MCF 10A (cell line): ENCODE measurements around the gene ERGIC3. TPM values are rescaled to one million over a fixed set of nuclear protein-coding genes. Genes with fewer than 3 reads are reported as not detected.

Experiments
- BruUV-seq: library from RNA; stranded (reverse); fragments of 400-500 nt; replicated peaks from 2 replicates; lab custom pipeline; 2021; lab: Mats Ljungman, UMichigan
- CTCF ChIA-PET: fragments of 300-600 bp; sonication (Branson Sonifier 250); formaldehyde crosslinking; extraction: SDS; loops from one replicate; lab custom pipeline; 2021; ENCODE audit warnings: antibody characterized with exemption, inconsistent platforms; lab: Yijun Ruan, JAX
- POLR2A ChIA-PET: fragments of 300-600, 350-650 bp; sonication (Branson Sonifier 250); formaldehyde crosslinking; extraction: SDS; loops from one replicate; lab custom pipeline; 2020; ENCODE audit warnings: antibody characterized with exemption, inconsistent platforms; lab: Yijun Ruan, JAX
- DNase-seq: peaks from one replicate; pipeline ENCODE4 v3.0.0-alpha.2; 2018; ENCODE audit not compliant: unreplicated experiment
- H3K27ac Mint-ChIP-seq: one replicate; pipeline ENCODE4 v1.8.0; 2022; ENCODE audit warnings: mild to moderate bottlenecking, low read depth, mixed read lengths; ENCODE audit not compliant: unreplicated experiment
- H3K27me3 Mint-ChIP-seq: one replicate; pipeline ENCODE4 v1.8.0; 2022; ENCODE audit warnings: mixed read lengths; ENCODE audit not compliant: insufficient read depth, unreplicated experiment
- H3K36me3 Mint-ChIP-seq: one replicate; pipeline ENCODE4 v1.8.0; 2022; ENCODE audit warnings: mild to moderate bottlenecking, moderate library complexity, mixed read lengths; ENCODE audit not compliant: insufficient read depth, unreplicated experiment
- H3K4me1 Mint-ChIP-seq: one replicate; pipeline ENCODE4 v1.8.0; 2022; ENCODE audit warnings: mixed read lengths; ENCODE audit not compliant: insufficient read depth, unreplicated experiment
- H3K4me3 Mint-ChIP-seq: one replicate; pipeline ENCODE4 v1.8.0; 2022; ENCODE audit warnings: mild to moderate bottlenecking, moderate library complexity, mixed read lengths; ENCODE audit not compliant: unreplicated experiment
- H3K9me3 Mint-ChIP-seq: one replicate; pipeline ENCODE4 v1.8.0; 2022; ENCODE audit warnings: mixed read lengths; ENCODE audit not compliant: unreplicated experiment
- intact Hi-C: fragments of 100-400 bp; cut with micrococcal nuclease; formaldehyde crosslinking; loops from 2 replicates; pipeline ENCODE4 v1.14.1; 2022
- total RNA-seq: library from RNA; stranded (reverse); gene quantifications from 2 replicates; pipeline ENCODE4 v1.2.3, GENCODE V29; 2022
- TF ChIP-seq, protein P1 (sequence below): fragments of 200-600 bp; IDR thresholded peaks from one replicate; pipeline ENCODE4 v1.8.0; 2022; ENCODE audit warnings: antibody characterized with exemption, mild to moderate bottlenecking; ENCODE audit not compliant: unreplicated experiment

Gene ERGIC3
- total RNA-seq, 1 experiment from 2014 or later, result 222 TPM

DNA sequence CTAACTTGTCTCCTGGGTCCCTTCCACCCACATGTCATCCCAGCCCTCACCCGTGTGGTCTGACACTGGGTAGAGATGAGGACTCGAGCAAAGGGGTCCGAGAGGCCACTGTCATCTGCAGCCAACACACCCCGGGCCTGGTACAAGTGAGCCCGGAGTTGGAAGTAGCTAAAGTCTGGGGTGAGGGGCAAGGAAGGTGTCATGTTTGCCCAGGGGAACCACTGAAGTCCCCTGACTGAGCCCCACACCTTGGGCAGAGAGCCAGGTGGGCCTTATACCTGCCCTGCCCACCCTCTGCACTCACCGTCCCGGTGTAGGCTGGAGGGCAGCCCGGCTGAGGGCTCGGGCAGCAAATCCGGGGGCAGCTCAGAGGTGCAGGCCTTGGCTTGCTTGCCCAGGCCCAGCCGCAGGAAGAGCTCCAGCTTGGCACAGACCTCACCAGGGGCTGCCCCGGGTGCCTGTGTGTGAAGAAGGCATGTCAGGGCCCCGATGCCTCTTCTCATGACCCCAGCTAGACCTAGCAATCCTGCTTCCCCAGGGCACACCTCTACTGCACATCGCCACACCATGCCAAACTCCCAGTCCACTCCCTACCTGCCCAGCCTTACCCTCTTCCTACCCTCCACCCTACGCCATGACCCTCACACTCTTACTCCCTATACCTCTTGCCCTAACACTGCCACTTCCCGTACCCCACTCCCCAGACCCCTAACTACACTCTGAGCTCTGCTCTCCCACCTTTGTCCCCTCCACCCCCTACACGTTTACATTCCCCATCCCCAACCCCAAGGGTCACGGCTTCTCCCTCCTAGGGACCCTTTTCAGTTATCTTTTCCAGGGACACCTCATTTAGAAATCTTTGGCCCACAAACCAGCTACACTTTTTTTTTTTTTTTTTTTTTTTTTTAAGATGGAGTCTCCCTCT, 42.0 kb downstream of the ERGIC3 start:
- Mint-ChIP-seq H3K27me3 (no peaks in the 10 kb centered on the region), H3K4me1 (no peaks in the 10 kb centered on the region), H3K9me3 (no peaks in the 10 kb centered on the region), H3K36me3 (no peaks in the 10 kb centered on the region), H3K27ac (no peak overlapping the region), H3K4me3 (no peak overlapping the region)
- no peak for DNase-seq
- no TSS peak for BruUV-seq
- ChIA-PET CTCF (interaction anchor here (0.6 kb wide), 3 partner anchors 16 to 688 kb away, joined by 3 to 4 read pairs (median 3); no protein-coding TSS in a partner anchor), POLR2A (interaction anchor here (1.0 to 1.3 kb wide), 2 partner anchors 26 to 27 kb away, joined by 3 read pairs; no protein-coding TSS in a partner anchor)
- intact Hi-C loops, result no loop called here
- TF ChIP-seq, protein P1, sequence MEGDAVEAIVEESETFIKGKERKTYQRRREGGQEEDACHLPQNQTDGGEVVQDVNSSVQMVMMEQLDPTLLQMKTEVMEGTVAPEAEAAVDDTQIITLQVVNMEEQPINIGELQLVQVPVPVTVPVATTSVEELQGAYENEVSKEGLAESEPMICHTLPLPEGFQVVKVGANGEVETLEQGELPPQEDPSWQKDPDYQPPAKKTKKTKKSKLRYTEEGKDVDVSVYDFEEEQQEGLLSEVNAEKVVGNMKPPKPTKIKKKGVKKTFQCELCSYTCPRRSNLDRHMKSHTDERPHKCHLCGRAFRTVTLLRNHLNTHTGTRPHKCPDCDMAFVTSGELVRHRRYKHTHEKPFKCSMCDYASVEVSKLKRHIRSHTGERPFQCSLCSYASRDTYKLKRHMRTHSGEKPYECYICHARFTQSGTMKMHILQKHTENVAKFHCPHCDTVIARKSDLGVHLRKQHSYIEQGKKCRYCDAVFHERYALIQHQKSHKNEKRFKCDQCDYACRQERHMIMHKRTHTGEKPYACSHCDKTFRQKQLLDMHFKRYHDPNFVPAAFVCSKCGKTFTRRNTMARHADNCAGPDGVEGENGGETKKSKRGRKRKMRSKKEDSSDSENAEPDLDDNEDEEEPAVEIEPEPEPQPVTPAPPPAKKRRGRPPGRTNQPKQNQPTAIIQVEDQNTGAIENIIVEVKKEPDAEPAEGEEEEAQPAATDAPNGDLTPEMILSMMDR, result no peak

DNA sequence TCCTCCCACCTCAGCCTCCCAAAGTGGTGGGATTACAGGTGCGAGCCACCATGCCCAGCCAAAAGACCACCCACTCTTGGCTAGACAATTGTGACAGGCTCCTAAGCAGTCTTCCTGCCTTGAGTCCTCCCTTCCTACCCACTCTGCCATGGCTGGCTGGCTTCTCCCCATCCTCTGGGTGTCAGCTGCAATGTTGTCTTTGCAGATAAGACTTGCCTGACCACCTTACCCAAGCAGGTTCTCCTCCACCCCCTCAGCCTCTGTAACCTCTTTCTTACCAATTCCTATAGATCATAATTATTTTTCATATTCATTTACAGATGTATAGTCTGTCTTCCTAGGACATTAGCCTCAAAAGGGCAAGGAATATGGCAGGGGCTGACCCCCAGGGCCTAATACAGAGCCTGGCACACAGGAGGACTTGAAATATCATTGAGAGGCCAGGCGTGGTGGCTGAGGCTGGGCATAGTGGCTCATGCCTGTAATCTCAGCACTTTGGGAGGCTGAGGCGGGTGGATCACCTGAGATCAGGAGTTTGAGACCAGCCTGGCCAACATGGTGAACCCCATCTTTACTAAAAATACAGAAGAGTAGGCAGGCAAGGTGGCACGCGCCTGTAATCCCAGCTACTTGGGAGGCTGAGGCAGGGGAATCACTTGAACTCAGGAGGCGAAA, 45.0 kb downstream of the ERGIC3 start:
- Mint-ChIP-seq H3K4me3 (no peak overlapping the region), H3K36me3 (no peaks in the 10 kb centered on the region)
- POLR2A ChIA-PET, result no interaction called here

DNA sequence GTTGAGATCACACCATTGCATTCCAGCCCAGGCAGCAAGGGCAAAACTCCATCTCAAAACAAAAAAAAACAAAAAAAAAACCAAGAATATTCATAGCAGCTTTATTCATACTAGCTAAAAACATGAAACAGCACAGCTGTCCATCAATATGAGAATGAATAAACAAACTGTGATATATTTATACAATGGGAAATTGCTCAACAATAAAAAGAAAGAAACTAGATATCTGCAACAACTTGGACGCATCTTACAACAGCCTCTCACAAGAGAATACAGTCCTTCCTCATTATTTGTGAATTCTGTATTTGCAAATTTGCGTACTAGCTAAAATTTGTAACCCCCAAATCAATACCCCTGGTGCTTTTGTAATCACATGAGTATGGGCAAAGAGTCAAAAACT, 45.6 kb downstream of the ERGIC3 start:
- no peak overlapping the region for H3K4me3 Mint-ChIP-seq
- POLR2A ChIA-PET, result no interaction called here
- H3K9me3 Mint-ChIP-seq, result no peaks in the 10 kb centered on the region
- intact Hi-C loops, result no loop called here
- H3K4me1 Mint-ChIP-seq, result peaks cover 3% of the 10 kb centered on the region
- H3K27me3 Mint-ChIP-seq, result no peaks in the 10 kb centered on the region
- DNase-seq, result no peak
- BruUV-seq, result no TSS peak
- CTCF ChIA-PET, result interaction anchor here (0.6 to 0.9 kb wide), 3 partner anchors 33 to 141 kb away, joined by 3 read pairs; no protein-coding TSS in a partner anchor
- no peaks in the 10 kb centered on the region for H3K36me3 Mint-ChIP-seq
- TF ChIP-seq, protein P1, result no peak
- no peak overlapping the region for H3K27ac Mint-ChIP-seq

More for the DNA sequence above, 45.0 kb downstream of the ERGIC3 start:
- no peak for DNase-seq
- no TSS peak for BruUV-seq
- CTCF ChIA-PET, result interaction anchor here (0.9 kb wide), 1 partner anchor 141 kb away, joined by 3 read pairs; no protein-coding TSS in a partner anchor
- Mint-ChIP-seq H3K4me1 (no peaks in the 10 kb centered on the region), H3K9me3 (no peaks in the 10 kb centered on the region), H3K27me3 (no peaks in the 10 kb centered on the region), H3K27ac (no peak overlapping the region)
- intact Hi-C loops, result no loop called here
- TF ChIP-seq, protein P1, result no peak

DNA sequence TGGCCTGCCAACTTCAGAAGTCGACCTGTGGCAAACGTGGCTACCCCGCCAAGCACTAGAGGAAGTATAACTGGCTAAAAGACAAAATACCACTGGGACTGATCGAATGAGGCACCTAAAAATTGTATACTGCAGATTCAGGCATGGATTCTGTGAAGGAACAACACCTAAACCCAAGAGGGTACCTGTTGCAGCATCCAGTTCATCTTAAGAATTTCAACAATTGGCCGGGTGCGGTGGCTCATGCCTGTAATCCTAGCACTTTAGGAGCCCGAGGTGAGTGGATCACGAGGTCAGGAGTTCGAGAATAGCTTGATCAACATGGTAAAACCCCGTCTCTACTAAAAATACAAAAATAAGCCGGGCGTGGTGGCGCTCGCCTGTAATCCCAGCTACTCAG, 46.5 kb downstream of the ERGIC3 start:
- peaks cover 8% of the 10 kb centered on the region for H3K4me1 Mint-ChIP-seq
- no peaks in the 10 kb centered on the region for H3K36me3 Mint-ChIP-seq
- POLR2A ChIA-PET, result no interaction called here
- H3K27me3 Mint-ChIP-seq, result no peaks in the 10 kb centered on the region
- H3K27ac Mint-ChIP-seq, result no peak overlapping the region
- DNase-seq, result no peak
- H3K9me3 Mint-ChIP-seq, result no peaks in the 10 kb centered on the region
- TF ChIP-seq, protein P1, result no peak
- no TSS peak for BruUV-seq
- CTCF ChIA-PET, result interaction anchor here (0.6 kb wide), 1 partner anchor 668 kb away, joined by 3 read pairs; no protein-coding TSS in a partner anchor
- intact Hi-C loops, result no loop called here
- H3K4me3 Mint-ChIP-seq, result no peak overlapping the region
